Right hindlimb (tissue), 1 donor: Measurements from ENCODE around the gene GBX2.

Source experiments
- DNase-seq: peaks from one replicate; pipeline ENCODE4 v3.0.0-alpha.2; 2018

The GBX2 gene

GRCh38 chr2:236166796-236167296, 1.3 kb downstream of the GBX2 start:
- no peak for DNase-seq

- no peak for DNase-seq
Measured at GRCh38 chr2:236165842-236166795, 2.1 kb downstream of the GBX2 start.

- DNase-seq = no peak
Measured at GRCh38 chr2:236164925-236165841, 3.0 kb downstream of the GBX2 start.

GRCh38 chr2:236164201-236164924, 3.8 kb downstream of the GBX2 start:
- no peak for DNase-seq

DNA sequence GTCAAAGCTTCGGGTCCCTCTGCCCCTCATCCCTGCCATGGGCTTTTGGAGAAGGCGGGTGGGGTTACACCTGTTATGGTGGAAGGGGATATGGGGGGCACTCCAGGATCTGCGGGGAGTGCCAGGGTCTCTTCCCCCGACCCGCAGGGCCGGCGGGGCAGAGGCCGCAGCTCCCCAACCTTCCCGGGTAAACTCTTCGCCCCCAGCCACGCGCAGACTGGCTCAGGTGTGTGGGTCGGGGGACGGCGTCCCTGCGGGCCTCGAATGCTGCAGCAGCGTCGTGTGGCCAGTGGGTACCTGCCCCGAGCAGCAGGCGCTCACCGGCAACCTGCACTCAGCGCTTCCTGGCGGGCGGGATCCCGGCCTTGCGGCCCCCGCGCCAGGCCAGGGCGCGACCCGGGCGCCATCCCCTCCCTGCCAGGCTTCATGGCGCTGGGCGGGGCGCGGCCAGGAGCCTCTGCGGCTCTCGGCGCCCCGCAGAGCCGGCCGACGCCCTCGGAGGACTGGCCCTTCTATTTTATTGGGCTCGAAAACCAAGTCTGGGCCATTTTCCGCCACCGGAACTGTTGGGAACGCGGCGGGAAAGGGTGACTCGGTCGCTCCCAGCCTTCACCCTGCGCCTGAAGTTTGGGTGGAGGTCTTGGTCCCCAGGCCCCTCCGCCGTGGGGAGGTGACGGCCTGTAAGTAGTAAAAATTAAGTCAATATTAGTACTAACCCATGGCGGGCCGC, 4.5 kb downstream of the GBX2 start:
- DNase-seq = no peak

DNA sequence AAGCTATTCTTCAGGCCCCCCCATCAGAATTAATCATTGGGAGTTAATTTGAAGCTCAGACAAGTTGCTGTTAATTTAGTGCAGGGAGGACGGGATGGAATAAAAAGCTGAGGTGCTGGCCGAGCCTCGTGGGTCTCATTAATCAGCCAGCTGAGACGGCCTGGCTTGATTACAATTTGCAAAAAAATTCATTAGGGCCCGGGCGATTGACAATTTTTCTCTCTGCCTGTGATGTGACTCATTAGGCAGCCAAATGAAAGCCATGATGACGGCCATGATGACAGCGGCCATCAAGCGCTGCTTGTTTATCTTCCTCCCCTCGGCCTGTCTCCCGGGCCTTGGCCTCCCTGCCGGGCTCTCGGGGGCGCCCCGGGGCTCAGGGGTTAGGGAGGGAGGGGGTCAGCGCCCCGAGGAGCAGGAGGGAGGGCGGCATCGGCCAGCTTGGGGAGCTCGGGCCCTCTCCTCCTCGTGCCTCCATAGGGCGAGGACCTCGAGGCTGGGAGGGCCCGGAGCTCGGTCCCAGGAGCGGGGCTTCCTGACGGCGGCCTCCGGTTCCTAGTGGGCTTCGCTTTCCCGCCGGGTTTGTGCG, 5.2 kb downstream of the GBX2 start:
- DNase-seq = no peak

DNA sequence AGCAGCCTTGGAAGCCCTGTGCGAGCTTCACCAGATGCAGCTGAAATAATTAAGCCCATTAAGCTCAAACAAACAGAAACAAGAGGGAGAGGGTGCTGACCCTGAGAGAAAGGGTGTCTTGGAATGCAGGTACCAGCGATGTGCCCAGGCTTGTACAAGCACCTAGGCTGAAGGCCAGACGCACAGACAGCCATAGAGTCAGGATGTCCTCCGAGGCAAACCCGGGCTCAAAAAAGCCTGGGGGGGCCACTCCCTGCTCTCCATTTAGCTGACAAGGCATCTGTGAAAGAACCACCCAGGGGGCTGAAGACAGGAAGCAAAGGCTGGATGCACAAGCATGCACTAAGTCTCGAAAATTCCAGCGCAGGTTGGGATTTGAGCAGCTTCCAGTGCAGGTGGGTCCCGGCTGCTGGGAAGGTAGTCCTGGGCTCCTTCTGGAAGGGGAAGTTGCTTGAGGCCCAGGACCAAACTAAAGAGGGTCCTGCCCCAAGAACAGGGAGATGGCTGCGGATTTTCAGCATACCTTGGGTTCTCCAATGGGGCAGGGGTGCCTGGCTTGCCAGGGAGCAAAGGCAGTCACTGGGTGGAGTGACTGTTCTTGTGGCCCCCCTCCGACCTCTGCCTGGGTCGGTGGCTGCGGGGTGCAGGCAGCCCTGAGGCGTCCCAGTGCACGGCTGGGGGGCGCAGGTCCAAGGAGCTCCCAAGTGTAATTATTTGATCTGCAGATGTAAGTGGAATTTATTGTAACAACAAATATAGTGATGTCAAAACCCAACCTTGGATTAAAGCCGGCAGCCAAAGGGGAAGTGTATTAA, 5.9 kb downstream of the GBX2 start:
- no peak for DNase-seq

DNA sequence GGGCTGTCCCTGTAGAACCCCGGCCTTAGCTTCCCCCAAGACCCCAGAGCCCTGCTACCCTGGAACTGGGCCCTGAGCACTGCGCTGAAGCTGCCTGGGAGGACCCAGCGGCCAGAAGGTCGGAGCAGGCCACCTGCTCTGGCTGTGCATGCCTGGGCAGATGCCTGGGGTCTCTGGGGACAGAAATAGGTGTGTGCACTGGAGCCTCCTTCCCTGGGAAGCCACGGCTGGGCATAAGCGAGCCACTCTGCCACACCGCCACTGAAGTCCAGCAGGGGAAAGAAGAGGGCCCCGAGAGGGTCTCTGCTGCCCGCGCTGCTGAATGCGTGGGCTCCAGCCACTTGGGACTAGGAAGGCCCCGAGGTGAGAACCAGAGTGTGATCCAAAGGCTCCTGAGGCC, 6.7 kb downstream of the GBX2 start:
- no peak for DNase-seq

- peak; percentile 13 for DNase-seq
Measured at GRCh38 chr2:236161082-236161462, 7.1 kb downstream of the GBX2 start.

DNA sequence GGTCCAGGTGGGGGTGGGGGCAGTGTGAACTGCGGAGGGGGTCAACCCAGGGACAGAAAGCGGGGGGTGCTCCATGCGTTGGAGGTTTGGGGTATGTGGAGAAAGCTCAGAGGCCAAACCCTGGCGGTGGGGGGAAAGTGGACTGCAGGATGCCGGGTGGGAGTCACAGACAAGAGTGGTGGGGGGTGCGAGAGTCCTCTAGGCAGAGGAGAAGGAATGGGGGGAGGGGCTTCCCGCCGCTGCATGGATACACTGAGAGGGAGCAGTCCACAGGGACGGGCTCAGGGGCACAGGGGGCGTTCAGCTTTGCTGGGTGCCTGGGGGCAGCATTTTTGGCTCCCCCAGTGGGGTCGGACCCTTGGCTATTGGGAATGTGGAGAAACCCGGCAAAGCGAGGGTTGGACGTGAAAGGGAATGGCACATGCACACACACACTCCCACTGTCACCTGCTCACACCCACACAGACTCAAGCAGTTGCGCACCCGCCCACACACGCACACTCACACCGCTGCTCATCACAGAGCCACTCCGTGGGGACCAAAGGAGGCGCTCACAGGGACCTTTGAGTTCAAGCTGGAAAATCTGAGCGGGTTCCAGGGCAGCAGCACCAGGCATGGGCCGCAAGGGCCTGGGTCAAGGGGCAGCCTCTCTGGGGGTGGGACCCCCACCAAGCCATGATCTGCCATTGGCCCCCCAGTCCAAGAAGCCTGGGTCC, 7.7 kb downstream of the GBX2 start:
- no peak for DNase-seq

GRCh38 chr2:236159778-236160170, 8.4 kb downstream of the GBX2 start:
- DNase-seq = no peak

DNA sequence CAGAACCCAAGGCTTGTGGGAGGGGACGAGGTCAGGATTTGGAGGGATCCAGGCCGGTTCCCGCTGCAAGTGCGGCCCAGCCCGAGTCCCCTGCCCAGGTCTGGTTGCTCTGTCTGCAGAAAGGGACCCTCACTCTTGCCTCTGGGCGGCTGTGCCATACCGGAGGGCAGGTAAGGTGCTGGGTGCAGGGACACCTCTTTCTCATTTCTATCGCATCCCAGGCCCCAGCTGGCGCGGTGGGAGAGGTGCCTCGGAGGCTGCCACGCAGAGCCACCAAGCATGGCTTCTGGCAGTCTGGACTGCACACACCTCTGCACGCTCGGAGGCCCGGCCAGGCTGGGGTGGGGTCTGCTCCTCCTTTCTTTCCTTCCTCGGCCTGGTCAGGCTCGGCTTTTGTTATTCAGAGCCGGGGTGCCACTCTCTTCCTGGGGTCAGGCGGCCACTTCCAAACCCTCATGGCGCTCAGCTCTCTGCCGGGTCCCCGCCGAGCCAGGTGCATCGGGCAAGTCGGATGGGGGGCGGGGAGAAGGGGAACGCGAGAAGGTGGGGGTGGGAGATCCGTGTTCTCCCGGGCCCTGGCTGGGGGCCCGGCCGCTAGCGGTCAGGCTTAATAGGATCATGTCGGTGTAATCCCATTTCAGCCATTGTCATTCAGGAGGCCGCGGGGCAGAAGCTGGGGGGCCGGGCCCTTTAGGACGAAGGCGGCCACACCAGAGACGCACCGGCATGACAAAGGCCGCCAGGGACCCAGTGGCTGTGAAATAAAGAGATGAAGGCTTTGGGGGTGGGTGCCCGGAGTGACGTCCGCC, 9.0 kb downstream of the GBX2 start:
- no peak for DNase-seq

GRCh38 chr2:236157815-236158498, 10.2 kb downstream of the GBX2 start:
- no peak for DNase-seq

- DNase-seq = no peak
Measured at GRCh38 chr2:236157366-236157765, 10.8 kb downstream of the GBX2 start.

- no peak for DNase-seq
Measured at GRCh38 chr2:236156860-236157194, 11.4 kb downstream of the GBX2 start.

- no peak for DNase-seq
Measured at GRCh38 chr2:236156095-236156859, 11.9 kb downstream of the GBX2 start.

- DNase-seq = no peak
Measured at GRCh38 chr2:236155406-236155805, 12.8 kb downstream of the GBX2 start.

- no peak for DNase-seq
Measured at GRCh38 chr2:236146436-236146835, 21.8 kb downstream of the GBX2 start.
